ENCODE data around the gene PSEN1.

DNA sequence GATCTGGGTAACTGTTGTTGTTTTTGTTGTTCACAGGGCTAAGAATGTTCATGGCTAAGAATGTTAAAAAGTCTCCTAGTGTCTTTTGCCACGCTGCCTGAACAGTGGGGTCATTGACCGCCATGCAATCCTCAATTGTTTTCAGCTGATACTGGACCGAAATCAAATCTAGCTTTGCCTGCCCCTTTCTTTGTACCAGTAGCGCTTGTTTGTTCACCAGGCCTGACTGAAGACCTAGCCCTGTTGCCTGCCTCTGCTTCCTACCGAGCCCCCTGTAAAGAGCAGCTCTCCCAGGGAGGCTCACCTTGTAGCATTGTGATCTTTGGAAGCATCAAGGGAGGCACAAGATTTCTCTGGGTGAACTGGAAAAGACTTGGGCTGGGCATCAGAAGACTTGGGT, 6.7 kb downstream of the PSEN1 start:
- TF ChIP-seq, protein P1, sequence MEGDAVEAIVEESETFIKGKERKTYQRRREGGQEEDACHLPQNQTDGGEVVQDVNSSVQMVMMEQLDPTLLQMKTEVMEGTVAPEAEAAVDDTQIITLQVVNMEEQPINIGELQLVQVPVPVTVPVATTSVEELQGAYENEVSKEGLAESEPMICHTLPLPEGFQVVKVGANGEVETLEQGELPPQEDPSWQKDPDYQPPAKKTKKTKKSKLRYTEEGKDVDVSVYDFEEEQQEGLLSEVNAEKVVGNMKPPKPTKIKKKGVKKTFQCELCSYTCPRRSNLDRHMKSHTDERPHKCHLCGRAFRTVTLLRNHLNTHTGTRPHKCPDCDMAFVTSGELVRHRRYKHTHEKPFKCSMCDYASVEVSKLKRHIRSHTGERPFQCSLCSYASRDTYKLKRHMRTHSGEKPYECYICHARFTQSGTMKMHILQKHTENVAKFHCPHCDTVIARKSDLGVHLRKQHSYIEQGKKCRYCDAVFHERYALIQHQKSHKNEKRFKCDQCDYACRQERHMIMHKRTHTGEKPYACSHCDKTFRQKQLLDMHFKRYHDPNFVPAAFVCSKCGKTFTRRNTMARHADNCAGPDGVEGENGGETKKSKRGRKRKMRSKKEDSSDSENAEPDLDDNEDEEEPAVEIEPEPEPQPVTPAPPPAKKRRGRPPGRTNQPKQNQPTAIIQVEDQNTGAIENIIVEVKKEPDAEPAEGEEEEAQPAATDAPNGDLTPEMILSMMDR (IDR thresholded peaks at IDR 0.05) = no peak
- no peak for TF ChIP-seq POLR2A (IDR thresholded peaks at IDR 0.05)
